CD4-positive, alpha-beta T cell (primary cell): Measurements from ENCODE around the gene ADK. TPM values are rescaled to one million over a fixed set of nuclear protein-coding genes. Genes with fewer than 3 reads are reported as not detected.

Experiments used
- ATAC-seq: fragments of 200-7000 bp; cut with Tn5 transposase; one replicate; pipeline ENCODE4 v1.10.0; 2022; ENCODE audit warnings: mild to moderate bottlenecking; ENCODE audit not compliant: poor library complexity
- CTCF ChIA-PET: fragments of 350-600 bp; sonication (Branson Sonifier 250); formaldehyde crosslinking; loops from one replicate; lab custom pipeline; 2021; ENCODE audit warnings: antibody characterized with exemption, inconsistent platforms; lab: Charles Lee
- POLR2A ChIA-PET: fragments of 350-600 bp; sonication (Branson Sonifier 250); formaldehyde crosslinking; loops from one replicate; lab custom pipeline; 2021; ENCODE audit warnings: antibody characterized with exemption, inconsistent platforms; lab: Charles Lee
- DNase-seq, 14 experiments: peaks; one replicate each; pipeline ENCODE4 v3.0.0-alpha.2; 2013 to 2020; ENCODE audit warnings: mixed read lengths in 2 of 14
- H3K27ac ChIP-seq, 2 donors: one replicate each; pipeline versions ENCODE4 v1.5.1 to v1.7.0; 2013; ENCODE audit warnings: low read length in 2 of 2, low read depth in 1 of 2, mild to moderate bottlenecking in 1 of 2
- H3K27me3 ChIP-seq, 2 experiments: 1 replicate in 1 of 2; 2 replicates in 1 of 2; pipeline versions ENCODE4 v1.6.1 to v1.7.0; 2013; ENCODE audit warnings: low read length in 2 of 2, control low read depth in 1 of 2, mild to moderate bottlenecking in 1 of 2, moderate library complexity in 1 of 2; ENCODE audit not compliant: insufficient read depth in 2 of 2, control insufficient read depth in 1 of 2
- H3K36me3 ChIP-seq: one replicate; pipeline ENCODE4 v1.6.1; 2013; ENCODE audit warnings: low read length, control low read depth; ENCODE audit not compliant: insufficient read depth
- H3K4me1 ChIP-seq: one replicate; pipeline ENCODE4 v1.6.1; 2013; ENCODE audit warnings: low read length, control low read depth; ENCODE audit not compliant: insufficient read depth
- H3K4me3 ChIP-seq: one replicate; pipeline ENCODE4 v1.5.1; 2013; ENCODE audit warnings: mild to moderate bottlenecking, low read length, moderate library complexity
- H3K9me3 ChIP-seq, 2 experiments: 1 replicate in 1 of 2; 2 replicates in 1 of 2; pipeline versions ENCODE4 v1.6.1 to v1.7.0; 2013; ENCODE audit warnings: low read length in 2 of 2, mild to moderate bottlenecking in 2 of 2, control low read depth in 1 of 2, moderate library complexity in 1 of 2; ENCODE audit not compliant: control insufficient read depth in 1 of 2, insufficient read depth in 1 of 2
- H3K27ac Mint-ChIP-seq: one replicate; pipeline ENCODE4 v1.8.0; 2020; ENCODE audit warnings: mixed read lengths
- H3K27me3 Mint-ChIP-seq: one replicate; pipeline ENCODE4 v1.8.0; 2021; ENCODE audit warnings: mixed read lengths
- H3K36me3 Mint-ChIP-seq: one replicate; pipeline ENCODE4 v1.8.0; 2021; ENCODE audit warnings: low read depth, mixed read lengths
- H3K4me1 Mint-ChIP-seq: one replicate; pipeline ENCODE4 v1.8.0; 2021; ENCODE audit warnings: low read depth, mixed read lengths
- H3K4me3 Mint-ChIP-seq: one replicate; pipeline ENCODE4 v1.8.0; 2020; ENCODE audit warnings: mild to moderate bottlenecking, mixed read lengths
- H3K9me3 Mint-ChIP-seq: one replicate; pipeline ENCODE4 v1.8.0; 2020; ENCODE audit warnings: mixed read lengths
- intact Hi-C, 2 experiments: fragments of 100-400 bp; cut with DNase I in 1 of 2; cut with micrococcal nuclease in 1 of 2; formaldehyde crosslinking; loops; one replicate each; pipeline versions ENCODE4 v1.15.1 to v1.9.0; 2023 to 2025; cut with DNase I, micrococcal nuclease
- total RNA-seq, 174 experiments: library from RNA in 2 of 174; stranded (reverse) in 2 of 174; gene quantifications; one replicate each; pipeline ENCODE4 v1.2.3 and lab custom pipeline; 2021 to 2026
- TF ChIP-seq, protein P1 (sequence below): fragments of 200-600 bp; IDR thresholded peaks from one replicate; pipeline ENCODE4 v1.8.0; 2022; ENCODE audit warnings: antibody characterized with exemption, mild to moderate bottlenecking

ADK gene
- total RNA-seq, 2 experiments from 2014 or later, result 15.3 to 17.6 TPM

DNA sequence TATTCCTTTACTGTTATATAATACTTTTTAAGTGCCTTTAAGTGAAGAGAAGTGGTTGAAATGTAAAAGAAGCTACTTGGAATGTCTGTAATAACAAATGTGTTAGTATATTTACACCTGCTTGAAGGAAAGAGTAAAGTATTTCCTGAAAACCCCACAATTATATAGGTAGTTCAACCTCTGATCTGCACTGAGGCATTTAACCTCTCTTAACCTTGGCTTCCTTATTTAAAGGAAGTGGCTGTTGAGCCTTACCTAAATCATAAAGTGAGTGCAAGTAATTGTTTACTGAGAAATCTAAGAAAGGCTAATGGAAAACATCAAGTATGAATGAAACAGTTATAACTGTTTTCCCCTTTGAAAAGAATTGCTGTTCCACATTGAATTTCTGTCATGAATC is 294.5 kb downstream of the ADK start:
- no peaks in the 10 kb centered on the region for H3K9me3 Mint-ChIP-seq

GRCh38 chr10:74450602-74451001 is 299.6 kb downstream of the ADK start:
- Mint-ChIP-seq H3K36me3 (peaks cover 6% of the 10 kb centered on the region), H3K4me1 (peaks cover 1% of the 10 kb centered on the region), H3K27me3 (no peaks in the 10 kb centered on the region), H3K27ac (no peak overlapping the region), H3K4me3 (no peak overlapping the region), H3K9me3 (no peaks in the 10 kb centered on the region)
- POLR2A ChIA-PET, result interaction anchor here (0.6 kb wide), 1 partner anchor 140 kb away, joined by 3 read pairs; no protein-coding TSS in a partner anchor
- Histone ChIP-seq H3K4me3 (no peak overlapping the region), H3K9me3 (no peaks in the 10 kb centered on the region), H3K4me1 (no peaks in the 10 kb centered on the region), H3K27ac (no peak overlapping the region), H3K27me3 (no peaks in the 10 kb centered on the region), H3K36me3 (no peaks in the 10 kb centered on the region)
- intact Hi-C loops, result no loop called here
- DNase-seq, result no peak
- no peak for ATAC-seq
- CTCF ChIA-PET, result interaction anchor here (0.7 kb wide), 1 partner anchor 24 kb away, joined by 3 read pairs; no protein-coding TSS in a partner anchor
- TF ChIP-seq, protein P1, sequence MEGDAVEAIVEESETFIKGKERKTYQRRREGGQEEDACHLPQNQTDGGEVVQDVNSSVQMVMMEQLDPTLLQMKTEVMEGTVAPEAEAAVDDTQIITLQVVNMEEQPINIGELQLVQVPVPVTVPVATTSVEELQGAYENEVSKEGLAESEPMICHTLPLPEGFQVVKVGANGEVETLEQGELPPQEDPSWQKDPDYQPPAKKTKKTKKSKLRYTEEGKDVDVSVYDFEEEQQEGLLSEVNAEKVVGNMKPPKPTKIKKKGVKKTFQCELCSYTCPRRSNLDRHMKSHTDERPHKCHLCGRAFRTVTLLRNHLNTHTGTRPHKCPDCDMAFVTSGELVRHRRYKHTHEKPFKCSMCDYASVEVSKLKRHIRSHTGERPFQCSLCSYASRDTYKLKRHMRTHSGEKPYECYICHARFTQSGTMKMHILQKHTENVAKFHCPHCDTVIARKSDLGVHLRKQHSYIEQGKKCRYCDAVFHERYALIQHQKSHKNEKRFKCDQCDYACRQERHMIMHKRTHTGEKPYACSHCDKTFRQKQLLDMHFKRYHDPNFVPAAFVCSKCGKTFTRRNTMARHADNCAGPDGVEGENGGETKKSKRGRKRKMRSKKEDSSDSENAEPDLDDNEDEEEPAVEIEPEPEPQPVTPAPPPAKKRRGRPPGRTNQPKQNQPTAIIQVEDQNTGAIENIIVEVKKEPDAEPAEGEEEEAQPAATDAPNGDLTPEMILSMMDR, result no peak

More for the DNA sequence above, 294.5 kb downstream of the ADK start:
- TF ChIP-seq, protein P1, result no peak
- intact Hi-C loops, result no loop called here
- no peaks in the 10 kb centered on the region for H3K9me3 ChIP-seq
- ATAC-seq (peak; percentile 60), DNase-seq (peak in 2 of 14 experiments; percentile 8 to 43)
- ChIA-PET CTCF (no interaction called here), POLR2A (no interaction called here)
- Mint-ChIP-seq H3K27ac (no peak overlapping the region), H3K4me1 (peaks cover 15% of the 10 kb centered on the region), H3K36me3 (peaks cover 4% of the 10 kb centered on the region), H3K4me3 (no peak overlapping the region), H3K27me3 (no peaks in the 10 kb centered on the region)
- H3K4me1 ChIP-seq, result no peaks in the 10 kb centered on the region
- H3K27me3 ChIP-seq, result no peaks in the 10 kb centered on the region
- H3K27ac ChIP-seq, result no peak overlapping the region
- H3K36me3 ChIP-seq, result no peaks in the 10 kb centered on the region
- H3K4me3 ChIP-seq, result no peak overlapping the region

DNA sequence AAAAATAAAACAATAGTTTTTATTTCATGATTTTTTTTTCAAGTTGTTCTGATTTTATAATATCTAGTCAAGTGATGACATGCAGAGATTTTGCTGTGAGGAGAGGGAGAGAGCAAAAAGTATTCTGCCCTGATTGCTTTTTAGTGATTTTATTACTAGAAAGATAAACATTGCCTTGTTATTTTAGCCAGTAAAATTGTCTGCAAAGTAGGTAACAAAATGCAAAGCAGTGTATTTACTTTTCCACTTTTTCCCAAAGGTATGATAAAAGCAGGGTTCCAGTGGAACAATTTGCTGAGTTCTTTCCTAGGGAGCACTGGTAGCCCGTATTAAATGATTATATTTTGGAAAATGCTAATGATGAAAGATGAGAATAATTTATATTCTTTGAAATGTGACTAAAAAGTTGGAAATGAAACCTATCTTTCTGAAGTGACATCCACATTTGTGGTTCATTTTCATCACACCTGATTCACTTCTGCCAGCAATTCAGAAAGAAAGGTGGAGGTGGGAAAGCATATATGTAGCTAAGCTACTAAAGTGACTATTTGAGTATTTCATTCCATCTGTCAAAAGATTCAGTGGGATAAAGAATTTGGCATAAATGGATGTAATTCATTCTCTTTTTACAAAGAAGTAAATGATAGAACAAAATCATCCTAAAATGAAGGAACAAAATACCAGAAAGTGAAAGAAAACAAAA is 300.3 kb downstream of the ADK start:
- H3K36me3 ChIP-seq, result no peaks in the 10 kb centered on the region
- no peaks in the 10 kb centered on the region for H3K4me1 Mint-ChIP-seq
- no peak overlapping the region for H3K4me3 ChIP-seq
- TF ChIP-seq, protein P1, result no peak
- no peak overlapping the region for H3K27ac ChIP-seq
- H3K27me3 ChIP-seq, result no peaks in the 10 kb centered on the region
- no peaks in the 10 kb centered on the region for H3K27me3 Mint-ChIP-seq
- no peak overlapping the region for H3K4me3 Mint-ChIP-seq
- no peak overlapping the region for H3K27ac Mint-ChIP-seq
- DNase-seq (no peak), ATAC-seq (no peak)
- no peaks in the 10 kb centered on the region for H3K4me1 ChIP-seq
- peaks cover 0 to 2% of the 10 kb centered on the region in 2 experiments for H3K9me3 ChIP-seq
- peaks cover 5% of the 10 kb centered on the region for H3K9me3 Mint-ChIP-seq
- CTCF ChIA-PET, result interaction anchor here (0.7 kb wide), 1 partner anchor 24 kb away, joined by 3 read pairs; no protein-coding TSS in a partner anchor
- POLR2A ChIA-PET, result interaction anchor here (1.0 kb wide), 1 partner anchor 299 kb away, joined by 3 read pairs; no protein-coding TSS in a partner anchor
- intact Hi-C loops, result no loop called here
- peaks cover 12% of the 10 kb centered on the region for H3K36me3 Mint-ChIP-seq
